Skeletal muscle satellite cell (primary cell): ENCODE measurements around the gene BIRC7.
A peak's percentile ranks its signal among the peaks of the same experiment; 100 is the strongest.

Experiments
- H3K27me3 ChIP-seq: 2 replicates; pipeline ENCODE4 v1.7.0; 2013; ENCODE audit warnings: low read length; ENCODE audit not compliant: control insufficient read depth, insufficient read depth
- H3K36me3 ChIP-seq: 2 replicates; pipeline ENCODE4 v1.7.0; 2013; ENCODE audit warnings: mild to moderate bottlenecking, control low read depth, low read length; ENCODE audit not compliant: insufficient read depth
- H3K4me1 ChIP-seq: 2 replicates; pipeline ENCODE4 v1.7.0; 2013; ENCODE audit warnings: low read length; ENCODE audit not compliant: control insufficient read depth, insufficient read depth
- H3K4me2 ChIP-seq: 2 replicates; pipeline ENCODE4 v1.7.0; 2013; ENCODE audit warnings: mild to moderate bottlenecking, low read length
- H3K4me3 ChIP-seq: 2 replicates; pipeline ENCODE4 v1.7.0; 2013; ENCODE audit warnings: low read length
- H3K9ac ChIP-seq: 2 replicates; pipeline ENCODE4 v1.7.0; 2013; ENCODE audit warnings: mild to moderate bottlenecking, low read depth, low read length, moderate library complexity
- H3K9me3 ChIP-seq: replicated peaks from 2 replicates; pipeline ENCODE4 v1.7.0; 2013; ENCODE audit warnings: mild to moderate bottlenecking, control low read depth, low read length

BIRC7 gene

GRCh38 chr20:63273059-63273579 lies 37.4 kb downstream of the BIRC7 start:
- peak overlapping the region; percentile 87 for H3K4me2 ChIP-seq
- peaks cover 12% of the 10 kb centered on the region for H3K27me3 ChIP-seq
- peak overlapping the region; percentile 76 for H3K4me3 ChIP-seq
- peaks cover 15% of the 10 kb centered on the region for H3K4me1 ChIP-seq
- H3K36me3 ChIP-seq = peaks cover 29% of the 10 kb centered on the region
- peak overlapping the region; percentile 88 for H3K9ac ChIP-seq
- no peaks in the 10 kb centered on the region for H3K9me3 ChIP-seq

DNA sequence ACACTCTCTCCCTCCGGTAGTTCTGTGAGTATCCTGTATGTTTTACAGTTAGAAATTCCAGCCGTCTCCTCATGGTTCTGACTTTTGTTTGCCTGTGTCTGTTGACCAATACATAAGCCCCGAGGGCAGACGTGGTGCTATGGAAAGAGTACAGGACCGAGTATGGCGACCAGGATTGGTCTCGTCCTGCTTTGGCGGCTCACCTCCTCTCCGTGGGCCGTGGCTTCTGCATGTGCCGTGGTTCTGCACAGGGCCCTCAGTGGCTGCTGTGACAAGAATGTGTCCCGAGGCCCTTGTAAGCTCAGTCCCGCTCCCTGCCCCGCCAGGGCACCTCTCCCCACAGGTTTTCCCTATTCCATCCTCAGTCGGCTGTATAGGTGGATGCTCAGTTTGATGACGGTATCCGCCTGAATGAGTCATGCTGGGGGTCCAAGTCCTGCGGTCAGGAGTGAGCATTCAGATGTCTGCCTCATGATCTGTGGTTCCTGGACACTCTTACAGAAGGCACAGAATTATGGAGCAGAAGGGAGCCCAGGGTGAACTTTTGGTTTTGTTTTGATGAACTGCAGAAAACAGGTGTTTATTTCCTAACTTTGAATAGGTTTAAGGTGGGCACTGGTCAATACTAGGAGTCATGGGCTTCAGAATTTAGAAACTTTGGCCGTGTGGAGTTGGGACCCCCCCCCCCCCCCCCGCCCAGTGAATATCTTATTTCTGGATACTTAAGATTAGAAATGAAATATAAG lies 38.1 kb downstream of the BIRC7 start:
- Histone ChIP-seq H3K4me2 (peak overlapping the region; percentile 87), H3K27me3 (peaks cover 5% of the 10 kb centered on the region), H3K9me3 (no peaks in the 10 kb centered on the region), H3K36me3 (peaks cover 36% of the 10 kb centered on the region), H3K9ac (peak overlapping the region; percentile 88), H3K4me1 (peaks cover 14% of the 10 kb centered on the region), H3K4me3 (peak overlapping the region; percentile 76)

DNA sequence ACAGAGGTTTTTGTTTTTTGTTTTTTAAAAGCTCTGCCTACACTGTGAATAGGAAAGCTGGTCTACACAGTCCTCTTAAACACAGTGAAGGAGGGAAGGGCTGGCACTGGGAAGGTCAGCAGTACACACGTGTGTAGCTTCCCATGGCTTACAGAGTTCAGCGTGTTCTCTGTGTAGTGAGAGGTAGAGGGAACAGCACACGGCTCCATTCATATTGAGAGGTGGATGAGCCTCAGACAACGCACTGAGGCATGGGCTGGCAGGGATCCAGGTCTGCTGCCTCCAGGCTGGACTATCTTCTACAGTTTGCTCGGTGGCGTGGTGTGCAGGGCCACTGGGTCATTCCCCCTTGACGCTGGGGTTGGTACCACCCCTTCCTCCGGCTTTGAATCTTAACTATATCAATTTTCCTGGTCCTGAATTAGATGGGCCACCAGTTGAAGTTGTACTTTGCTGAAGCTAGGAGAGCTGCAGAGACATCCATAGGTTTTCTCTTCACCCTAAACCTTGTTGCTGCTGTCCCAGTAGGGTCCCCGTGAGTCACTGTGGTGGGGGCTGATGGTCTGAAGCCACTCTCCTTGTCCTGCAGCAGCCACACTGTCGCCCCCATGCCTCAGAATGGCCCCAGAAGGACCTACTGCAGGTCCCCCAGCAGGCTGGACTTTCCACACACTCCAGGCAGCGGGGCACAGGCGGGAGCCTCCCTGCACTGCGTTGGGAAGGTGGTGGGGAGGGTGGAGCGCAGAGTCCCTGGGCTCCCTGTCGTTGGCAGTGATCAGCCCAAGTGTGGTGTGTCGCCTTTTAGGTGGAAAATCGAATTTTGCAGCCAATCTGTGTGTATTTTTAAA lies 38.9 kb downstream of the BIRC7 start:
- Histone ChIP-seq H3K9ac (no peak overlapping the region), H3K27me3 (no peaks in the 10 kb centered on the region), H3K9me3 (no peaks in the 10 kb centered on the region), H3K4me3 (peak overlapping the region; percentile 47), H3K4me1 (peaks cover 14% of the 10 kb centered on the region), H3K36me3 (peaks cover 43% of the 10 kb centered on the region), H3K4me2 (peak overlapping the region; percentile 87)

GRCh38 chr20:63275825-63276224 lies 40.1 kb downstream of the BIRC7 start:
- H3K4me2 ChIP-seq = no peak overlapping the region
- H3K36me3 ChIP-seq = peaks cover 52% of the 10 kb centered on the region
- H3K9me3 ChIP-seq = no peaks in the 10 kb centered on the region
- no peak overlapping the region for H3K9ac ChIP-seq
- H3K4me1 ChIP-seq = peaks cover 14% of the 10 kb centered on the region
- H3K4me3 ChIP-seq = no peak overlapping the region
- H3K27me3 ChIP-seq = no peaks in the 10 kb centered on the region

DNA sequence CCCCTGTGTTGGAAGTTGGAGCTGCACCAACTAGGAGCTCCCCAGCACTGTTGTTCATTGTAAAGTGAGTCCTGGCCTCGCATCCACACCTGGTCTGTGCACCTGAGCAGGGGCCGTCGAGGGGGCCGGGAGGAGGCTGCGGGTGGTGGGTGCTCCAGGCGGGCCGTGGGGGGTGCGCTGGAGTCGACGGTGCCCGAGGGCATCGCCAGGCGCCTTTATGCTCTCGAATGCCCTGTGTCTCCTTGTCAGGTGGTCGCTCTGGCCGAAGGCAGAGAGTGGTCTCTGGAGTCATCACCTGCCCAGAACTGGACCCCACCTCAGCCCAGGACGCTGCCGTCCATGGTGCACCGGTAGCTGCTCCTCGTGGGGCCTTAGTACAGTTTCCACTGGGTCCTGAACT lies 41.3 kb downstream of the BIRC7 start:
- Histone ChIP-seq H3K4me2 (no peak overlapping the region), H3K36me3 (peaks cover 61% of the 10 kb centered on the region), H3K4me3 (no peak overlapping the region), H3K9me3 (no peaks in the 10 kb centered on the region), H3K4me1 (peaks cover 14% of the 10 kb centered on the region), H3K27me3 (no peaks in the 10 kb centered on the region), H3K9ac (no peak overlapping the region)

DNA sequence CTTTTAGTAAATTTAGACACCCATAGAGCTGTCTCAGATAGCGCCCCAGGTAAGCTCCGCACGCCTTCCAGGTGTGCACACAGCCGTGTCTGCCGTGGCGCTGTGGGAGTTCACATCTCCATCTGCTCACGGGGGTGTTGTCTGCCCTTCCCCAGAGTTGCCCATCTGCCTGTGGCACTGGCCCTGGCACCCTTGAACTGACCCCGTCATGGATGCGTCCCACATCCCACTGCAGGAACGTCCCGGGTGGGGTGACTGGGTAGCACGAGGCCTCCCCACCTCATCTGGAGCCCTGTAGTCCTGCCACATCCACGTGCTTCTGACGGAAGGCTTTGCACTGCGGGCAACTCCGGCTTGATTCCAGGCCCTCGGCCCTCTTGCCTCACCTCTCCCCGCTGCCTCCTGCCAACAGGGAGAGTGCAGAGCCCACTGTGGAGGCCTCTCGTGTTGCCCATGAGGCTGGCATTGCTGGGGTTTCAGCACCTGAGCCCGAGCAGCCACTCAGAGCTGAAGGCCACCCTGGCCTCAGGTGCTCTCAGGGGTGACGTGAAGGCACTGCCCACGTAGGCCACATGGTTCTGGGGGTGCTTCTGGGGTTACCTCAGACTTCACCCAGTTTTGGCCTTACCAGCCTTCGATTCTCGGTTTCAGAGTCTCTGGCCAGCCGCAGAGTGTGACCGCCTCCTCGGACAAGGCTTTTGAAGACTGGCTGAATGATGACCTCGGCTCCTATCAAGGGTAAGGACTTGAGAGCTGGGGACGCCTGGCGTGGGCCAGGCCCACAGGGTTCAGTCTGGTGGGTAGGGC lies 42.0 kb downstream of the BIRC7 start:
- Histone ChIP-seq H3K4me2 (no peak overlapping the region), H3K4me1 (peaks cover 14% of the 10 kb centered on the region), H3K9ac (no peak overlapping the region), H3K27me3 (no peaks in the 10 kb centered on the region), H3K36me3 (peaks cover 68% of the 10 kb centered on the region), H3K9me3 (no peaks in the 10 kb centered on the region), H3K4me3 (no peak overlapping the region)

DNA sequence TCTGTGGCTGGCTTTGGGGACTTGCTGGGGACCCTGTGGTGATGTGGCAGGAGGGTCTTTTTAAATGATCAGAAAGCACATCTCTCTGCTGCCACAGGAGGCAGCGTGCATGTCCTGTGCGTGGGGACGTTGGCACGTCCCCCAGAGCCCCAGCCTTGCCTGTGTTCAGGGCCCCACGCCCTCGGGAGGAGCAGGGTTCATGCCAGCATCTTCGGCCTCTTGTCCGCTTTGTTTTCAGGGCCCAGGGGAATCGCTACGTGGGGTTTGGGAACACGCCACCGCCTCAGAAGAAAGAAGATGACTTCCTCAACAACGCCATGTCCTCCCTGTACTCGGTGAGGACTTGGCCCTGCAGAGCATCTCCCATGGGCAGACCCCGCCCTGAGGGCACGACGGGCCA lies 43.0 kb downstream of the BIRC7 start:
- Histone ChIP-seq H3K9me3 (no peaks in the 10 kb centered on the region), H3K4me3 (no peak overlapping the region), H3K36me3 (peaks cover 78% of the 10 kb centered on the region), H3K27me3 (no peaks in the 10 kb centered on the region), H3K4me2 (no peak overlapping the region), H3K4me1 (peaks cover 14% of the 10 kb centered on the region), H3K9ac (no peak overlapping the region)

DNA sequence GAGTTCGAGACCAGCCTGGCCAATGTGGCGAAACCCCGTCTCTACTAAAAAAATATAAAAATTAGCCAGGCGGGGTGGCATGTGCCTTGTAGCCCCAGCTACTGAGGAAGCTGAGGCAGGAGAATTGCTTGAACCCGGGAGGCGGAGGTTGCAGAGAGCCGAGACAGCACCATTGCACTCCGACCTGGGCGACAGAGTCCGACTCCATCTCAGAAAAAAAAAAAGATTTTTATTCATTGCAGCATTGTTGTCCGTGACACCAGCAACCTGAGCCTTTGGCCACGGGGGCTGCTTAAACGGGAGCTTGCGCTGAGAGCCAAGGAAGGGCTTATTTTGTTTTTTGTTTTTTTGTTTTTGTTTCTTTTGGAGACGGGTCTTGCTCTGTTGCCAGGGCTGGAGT lies 44.2 kb downstream of the BIRC7 start:
- H3K4me2 ChIP-seq = no peak overlapping the region
- H3K9me3 ChIP-seq = no peaks in the 10 kb centered on the region
- H3K27me3 ChIP-seq = no peaks in the 10 kb centered on the region
- no peak overlapping the region for H3K4me3 ChIP-seq
- peaks cover 91% of the 10 kb centered on the region for H3K36me3 ChIP-seq
- H3K4me1 ChIP-seq = peaks cover 1% of the 10 kb centered on the region
- H3K9ac ChIP-seq = no peak overlapping the region

DNA sequence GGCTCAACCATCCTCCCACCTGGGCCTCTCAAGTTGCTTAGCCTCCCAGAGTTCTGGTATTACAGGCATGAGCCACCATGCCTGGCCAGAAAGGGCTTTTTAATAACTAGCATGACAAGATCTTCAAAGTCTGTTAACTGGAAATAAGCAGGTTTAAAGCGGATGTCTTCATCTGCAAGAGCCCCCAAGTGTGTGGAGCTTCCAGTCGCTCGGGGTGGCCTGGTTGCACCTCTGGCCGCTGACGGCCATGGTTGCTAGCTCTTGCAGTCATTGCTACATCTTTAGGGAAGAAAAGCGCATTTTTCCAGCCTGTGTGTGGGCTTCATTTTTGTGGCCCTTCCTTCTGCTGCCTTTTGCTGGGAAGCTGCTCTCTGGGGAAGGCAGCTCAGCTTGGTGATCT lies 44.7 kb downstream of the BIRC7 start:
- H3K4me3 ChIP-seq = no peak overlapping the region

GRCh38 chr20:63280929-63281545 lies 45.3 kb downstream of the BIRC7 start:
- Histone ChIP-seq H3K9me3 (no peaks in the 10 kb centered on the region), H3K9ac (no peak overlapping the region), H3K36me3 (peaks cover 94% of the 10 kb centered on the region), H3K27me3 (no peaks in the 10 kb centered on the region), H3K4me2 (no peak overlapping the region), H3K4me3 (no peak overlapping the region), H3K4me1 (no peaks in the 10 kb centered on the region)

More for the DNA sequence above, 44.7 kb downstream of the BIRC7 start:
- no peaks in the 10 kb centered on the region for H3K27me3 ChIP-seq
- H3K4me1 ChIP-seq = no peaks in the 10 kb centered on the region
- no peaks in the 10 kb centered on the region for H3K9me3 ChIP-seq
- H3K36me3 ChIP-seq = peaks cover 92% of the 10 kb centered on the region
- no peak overlapping the region for H3K4me2 ChIP-seq
- H3K9ac ChIP-seq = no peak overlapping the region
